SK-N-SH treated with all-trans-retinoic acid at 6 μM for 48 hours (cell line): ENCODE measurements around the gene ST3GAL3.

ENCODE experiments used
- ARNTL ChIP-seq: fragments of 450-650 bp; formaldehyde crosslinking; IDR thresholded peaks from 2 replicates; pipeline ENCODE4 v1.5.0; 2020; ENCODE audit warnings: low read depth, mild to moderate bottlenecking, moderate library complexity, borderline replicate concordance
- PPARA ChIP-seq: fragments of 250-450 bp; sonication (Bioruptor Pico); IDR thresholded peaks from 2 replicates; pipeline ENCODE4 v1.5.0; 2020; ENCODE audit warnings: mild to moderate bottlenecking, borderline replicate concordance
- RARB ChIP-seq: fragments of 250-450 bp; sonication (Bioruptor Pico); IDR thresholded peaks from 2 replicates; pipeline ENCODE4 v1.8.0; 2021; ENCODE audit warnings: mild to moderate bottlenecking, moderate library complexity
- SNAI2 ChIP-seq: fragments of 250-450 bp; sonication (Bioruptor Pico); IDR thresholded peaks from 2 replicates; pipeline ENCODE4 v1.5.0; 2020; ENCODE audit warnings: mild to moderate bottlenecking, moderate library complexity
- ZFP3 ChIP-seq: fragments of 250-450 bp; sonication (Bioruptor Pico); IDR thresholded peaks from 2 replicates; pipeline ENCODE4 v1.5.0; 2020; ENCODE audit warnings: mild to moderate bottlenecking, moderate library complexity
- TF ChIP-seq, protein P1 (sequence below): fragments of 250-450 bp; sonication (Bioruptor Pico); IDR thresholded peaks from 2 replicates; pipeline ENCODE4 v1.5.0; 2020; ENCODE audit warnings: mild to moderate bottlenecking, moderate library complexity

DNA sequence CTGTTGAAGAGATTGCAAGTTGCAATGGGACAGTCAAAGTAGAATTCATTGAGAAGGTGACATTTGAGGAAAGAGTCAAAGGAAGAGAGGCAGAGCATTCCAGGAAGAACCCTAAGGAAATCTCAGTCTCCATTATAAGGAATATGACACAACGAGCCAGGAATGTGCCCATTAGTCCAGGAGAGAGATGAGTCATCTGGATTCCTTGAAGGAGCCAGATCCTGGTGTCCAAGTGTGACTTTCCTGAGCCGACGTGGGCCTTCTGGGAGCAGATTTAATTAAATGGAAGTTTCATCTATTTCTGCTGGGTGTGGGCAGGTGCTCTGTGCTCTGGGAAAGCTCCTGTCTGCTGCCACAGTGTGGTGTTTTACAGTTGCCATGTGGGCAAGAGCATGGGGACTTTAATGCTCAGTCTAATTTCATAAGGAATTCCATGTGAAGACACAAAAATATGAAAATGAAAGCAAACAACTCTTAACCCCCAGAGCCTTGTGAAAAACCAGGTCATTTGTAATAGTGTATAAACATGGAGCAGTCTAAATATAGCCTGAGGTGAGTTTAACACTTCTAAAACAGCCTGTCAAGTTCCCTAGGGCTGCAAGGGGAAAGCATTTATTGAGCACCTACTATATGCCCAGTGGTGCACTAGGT is 114.8 kb downstream of the ST3GAL3 start:
- no peak for TF ChIP-seq ARNTL
- no peak for TF ChIP-seq ZFP3 (CRISPR knock-in tag)
- TF ChIP-seq PPARA (CRISPR knock-in tag) = no peak
- peak; percentile 82; the same call in 1 of the 2 replicates for TF ChIP-seq SNAI2 (CRISPR knock-in tag)
- TF ChIP-seq RARB (CRISPR knock-in tag) = no peak
- TF ChIP-seq, protein P1, sequence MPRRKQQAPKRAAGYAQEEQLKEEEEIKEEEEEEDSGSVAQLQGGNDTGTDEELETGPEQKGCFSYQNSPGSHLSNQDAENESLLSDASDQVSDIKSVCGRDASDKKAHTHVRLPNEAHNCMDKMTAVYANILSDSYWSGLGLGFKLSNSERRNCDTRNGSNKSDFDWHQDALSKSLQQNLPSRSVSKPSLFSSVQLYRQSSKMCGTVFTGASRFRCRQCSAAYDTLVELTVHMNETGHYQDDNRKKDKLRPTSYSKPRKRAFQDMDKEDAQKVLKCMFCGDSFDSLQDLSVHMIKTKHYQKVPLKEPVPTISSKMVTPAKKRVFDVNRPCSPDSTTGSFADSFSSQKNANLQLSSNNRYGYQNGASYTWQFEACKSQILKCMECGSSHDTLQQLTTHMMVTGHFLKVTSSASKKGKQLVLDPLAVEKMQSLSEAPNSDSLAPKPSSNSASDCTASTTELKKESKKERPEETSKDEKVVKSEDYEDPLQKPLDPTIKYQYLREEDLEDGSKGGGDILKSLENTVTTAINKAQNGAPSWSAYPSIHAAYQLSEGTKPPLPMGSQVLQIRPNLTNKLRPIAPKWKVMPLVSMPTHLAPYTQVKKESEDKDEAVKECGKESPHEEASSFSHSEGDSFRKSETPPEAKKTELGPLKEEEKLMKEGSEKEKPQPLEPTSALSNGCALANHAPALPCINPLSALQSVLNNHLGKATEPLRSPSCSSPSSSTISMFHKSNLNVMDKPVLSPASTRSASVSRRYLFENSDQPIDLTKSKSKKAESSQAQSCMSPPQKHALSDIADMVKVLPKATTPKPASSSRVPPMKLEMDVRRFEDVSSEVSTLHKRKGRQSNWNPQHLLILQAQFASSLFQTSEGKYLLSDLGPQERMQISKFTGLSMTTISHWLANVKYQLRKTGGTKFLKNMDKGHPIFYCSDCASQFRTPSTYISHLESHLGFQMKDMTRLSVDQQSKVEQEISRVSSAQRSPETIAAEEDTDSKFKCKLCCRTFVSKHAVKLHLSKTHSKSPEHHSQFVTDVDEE (CRISPR knock-in tag) = no peak
